ES-I3 (cell line): ENCODE measurements around the gene OCSTAMP.

Experiments
- H3K36me3 ChIP-seq: 2 replicates; pipeline ENCODE4 v1.6.1; 2013; ENCODE audit warnings: mild to moderate bottlenecking, low read length, control low read depth, moderate library complexity; ENCODE audit not compliant: insufficient read depth
- H3K4me1 ChIP-seq: 2 replicates; pipeline ENCODE4 v1.6.1; 2013; ENCODE audit warnings: mild to moderate bottlenecking, control low read depth, low read length; ENCODE audit not compliant: insufficient read depth
- H3K9ac ChIP-seq: 2 replicates; pipeline ENCODE4 v1.6.1; 2013; ENCODE audit warnings: low read depth, mild to moderate bottlenecking, low read length, moderate library complexity
- H3K9me3 ChIP-seq: 2 replicates; pipeline ENCODE4 v1.6.1; 2013; ENCODE audit warnings: mild to moderate bottlenecking, low read length, moderate library complexity; ENCODE audit not compliant: control insufficient read depth, insufficient read depth

OCSTAMP gene

GRCh38 chr20:46550461-46550860 is at the start of gene OCSTAMP:
TSS of gene OCSTAMP (minus strand) at chr20:46550654. CDS start at chr20:46550560, 94 bp downstream.
- no peak within 1 kb of the TSS for H3K9ac ChIP-seq

GRCh38 chr20:46599227-46599987 is 49.0 kb upstream of the OCSTAMP start:
- Histone ChIP-seq H3K9me3 (no peaks in the 10 kb centered on the region), H3K9ac (no peak overlapping the region), H3K4me1 (peaks cover 11% of the 10 kb centered on the region; the same call in 1 of the 2 replicates), H3K36me3 (no peaks in the 10 kb centered on the region; the same call in 1 of the 2 replicates)

More at GRCh38 chr20:46550461-46550860, at the start of gene OCSTAMP:
- Histone ChIP-seq H3K9me3 (no peaks in the 10 kb centered on the region), H3K36me3 (no peaks in the 10 kb centered on the region), H3K4me1 (peaks cover 24% of the 10 kb centered on the region)

DNA sequence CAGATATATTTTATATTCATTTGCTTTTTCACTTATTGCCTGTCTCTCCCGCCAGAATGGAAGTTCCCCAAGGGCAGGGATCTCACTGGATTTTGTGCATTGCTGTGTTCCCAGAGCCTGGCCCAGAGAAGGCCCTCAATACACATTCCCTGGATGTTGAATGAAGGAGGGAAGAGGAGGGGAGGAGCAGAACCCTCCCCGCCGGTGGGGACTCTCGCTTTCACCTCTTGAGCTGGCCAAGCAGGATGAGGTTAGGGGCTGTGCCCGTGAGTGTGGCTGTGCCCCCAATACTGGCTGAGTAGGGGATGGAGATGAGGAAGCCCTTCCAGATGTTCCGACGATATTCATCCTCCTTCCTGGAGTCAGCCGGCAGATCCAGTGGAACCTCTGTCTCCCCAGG is 45.5 kb upstream of the OCSTAMP start:
- H3K36me3 ChIP-seq, result no peaks in the 10 kb centered on the region; the same call in 1 of the 2 replicates
- no peak overlapping the region for H3K9ac ChIP-seq
- H3K9me3 ChIP-seq, result no peaks in the 10 kb centered on the region
- peaks cover 11% of the 10 kb centered on the region; the same call in 1 of the 2 replicates for H3K4me1 ChIP-seq

DNA sequence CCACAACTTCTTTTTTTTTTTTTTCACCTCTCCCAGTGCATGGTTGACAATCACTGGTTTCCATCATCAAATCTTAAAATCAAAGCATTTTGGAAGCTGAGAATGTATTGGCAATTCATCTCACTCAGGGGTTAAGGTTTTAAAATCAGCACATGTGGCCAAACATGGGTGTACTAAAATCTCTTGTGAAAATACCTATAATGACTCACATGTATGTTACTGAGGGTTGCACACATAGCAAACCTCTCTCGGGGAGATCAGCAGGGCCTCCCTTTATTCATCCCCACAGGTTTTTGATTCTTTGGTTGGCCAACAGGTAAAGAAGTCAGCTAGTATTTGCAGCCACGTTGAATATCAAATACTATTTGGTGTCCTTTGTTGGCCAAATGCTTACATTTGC is 44.3 kb upstream of the OCSTAMP start:
- Histone ChIP-seq H3K9ac (no peak overlapping the region), H3K36me3 (no peaks in the 10 kb centered on the region; the same call in 1 of the 2 replicates), H3K4me1 (peaks cover 11% of the 10 kb centered on the region; the same call in 1 of the 2 replicates)

DNA sequence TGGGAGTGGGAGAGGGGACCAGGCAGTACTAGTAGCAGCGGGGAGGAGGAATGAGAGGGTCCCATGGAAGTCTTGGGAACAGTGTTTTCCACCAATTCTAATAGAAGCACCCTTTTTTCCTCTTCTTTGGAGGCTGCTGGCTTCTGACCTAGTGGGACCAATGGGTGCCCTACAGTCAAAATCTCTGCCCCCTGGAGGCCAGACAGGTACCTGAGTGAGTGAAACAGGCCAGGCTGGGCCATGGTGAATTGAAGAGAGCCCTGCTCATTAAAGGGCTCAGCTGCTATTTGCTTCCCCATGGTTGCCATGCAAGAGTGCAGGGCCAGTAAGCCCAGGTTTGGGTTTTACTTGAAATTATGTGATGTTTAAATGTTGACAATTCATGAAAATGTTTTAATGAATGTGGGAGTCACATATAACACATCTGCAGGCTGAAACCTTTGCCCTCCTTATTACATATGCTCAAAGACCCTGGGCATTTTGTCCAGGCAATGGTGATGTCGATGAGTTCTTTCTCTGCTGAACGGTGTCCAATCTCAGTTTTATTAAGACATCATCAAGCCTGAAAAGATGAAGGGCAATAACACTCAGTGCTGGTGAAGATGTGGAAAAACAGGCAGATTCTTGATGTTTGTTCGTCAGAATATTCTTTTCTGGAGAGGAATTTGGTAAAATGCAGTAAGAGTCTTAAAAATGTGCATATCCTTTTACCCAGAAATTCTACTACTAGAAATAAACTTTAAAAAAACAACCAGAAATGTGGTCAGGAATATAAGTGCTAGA is 42.3 kb upstream of the OCSTAMP start:
- Histone ChIP-seq H3K9me3 (peaks cover 3% of the 10 kb centered on the region; the same call in 1 of the 2 replicates), H3K9ac (no peak overlapping the region), H3K36me3 (no peaks in the 10 kb centered on the region), H3K4me1 (peaks cover 11% of the 10 kb centered on the region; the same call in 1 of the 2 replicates)

More for the DNA sequence above, 44.3 kb upstream of the OCSTAMP start:
- no peaks in the 10 kb centered on the region for H3K9me3 ChIP-seq

- H3K9me3 ChIP-seq, result peaks cover 3% of the 10 kb centered on the region; the same call in 1 of the 2 replicates
- no peaks in the 10 kb centered on the region for H3K36me3 ChIP-seq
- H3K4me1 ChIP-seq, result peaks cover 8% of the 10 kb centered on the region; the same call in 1 of the 2 replicates
- H3K9ac ChIP-seq, result no peak overlapping the region
These were observed 40.0 kb upstream of the OCSTAMP start for GRCh38 chr20:46590443-46590842.

- no peak overlapping the region for H3K9ac ChIP-seq
- H3K4me1 ChIP-seq, result peaks cover 9% of the 10 kb centered on the region
- no peaks in the 10 kb centered on the region for H3K36me3 ChIP-seq
- H3K9me3 ChIP-seq, result peaks cover 3% of the 10 kb centered on the region; the same call in 1 of the 2 replicates
These were observed 38.4 kb upstream of the OCSTAMP start for GRCh38 chr20:46588532-46589511.

DNA sequence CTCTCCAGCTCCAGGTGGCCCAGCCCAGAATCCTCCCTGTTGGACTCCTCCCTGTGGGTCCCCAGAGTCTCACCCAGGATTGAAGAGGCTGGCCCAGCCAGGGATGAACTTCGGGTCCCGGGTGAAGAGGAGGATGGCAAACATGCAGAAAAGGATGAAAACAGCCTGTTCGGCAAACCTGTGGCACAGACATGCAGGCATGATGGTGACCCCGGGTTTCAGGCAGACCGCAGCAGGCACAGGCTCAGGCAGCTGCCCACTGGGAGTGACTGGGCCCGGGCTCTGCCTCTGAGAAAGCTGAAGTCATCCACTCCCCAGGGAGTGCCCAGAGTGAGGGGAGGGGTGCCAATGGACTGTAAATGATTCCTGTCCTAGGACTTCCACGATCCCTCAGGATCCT is 37.5 kb upstream of the OCSTAMP start:
- Histone ChIP-seq H3K4me1 (peaks cover 16% of the 10 kb centered on the region), H3K9me3 (peaks cover 3% of the 10 kb centered on the region; the same call in 1 of the 2 replicates), H3K36me3 (no peaks in the 10 kb centered on the region)

DNA sequence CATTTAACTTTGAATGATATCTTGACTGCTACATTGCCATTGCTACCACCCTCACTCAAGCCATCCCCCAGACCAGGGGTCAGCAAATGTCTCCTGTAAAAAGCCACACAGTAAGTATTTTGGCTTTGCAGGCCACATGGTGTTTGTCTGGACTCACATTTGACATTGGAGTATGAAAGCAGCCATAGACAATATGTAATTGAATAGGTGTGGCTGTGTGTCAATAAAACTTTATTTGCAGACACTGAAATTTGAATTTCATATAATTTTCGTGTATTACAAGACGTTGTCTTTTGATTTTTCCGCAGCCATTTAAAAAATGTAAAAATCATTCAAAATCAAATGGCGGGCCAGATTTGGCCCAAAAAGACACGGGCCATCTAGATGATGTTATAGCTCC is 36.3 kb upstream of the OCSTAMP start:
- H3K9me3 ChIP-seq, result peaks cover 3% of the 10 kb centered on the region; the same call in 1 of the 2 replicates
- H3K9ac ChIP-seq, result no peak overlapping the region
- H3K36me3 ChIP-seq, result no peaks in the 10 kb centered on the region
- peaks cover 16% of the 10 kb centered on the region for H3K4me1 ChIP-seq

More for the DNA sequence above, 37.5 kb upstream of the OCSTAMP start:
- H3K9ac ChIP-seq, result no peak overlapping the region

GRCh38 chr20:46584508-46584907 is 34.1 kb upstream of the OCSTAMP start:
- Histone ChIP-seq H3K36me3 (no peaks in the 10 kb centered on the region), H3K4me1 (peaks cover 16% of the 10 kb centered on the region), H3K9ac (no peak overlapping the region), H3K9me3 (peaks cover 7% of the 10 kb centered on the region; the same call in 1 of the 2 replicates)

GRCh38 chr20:46583411-46584214 is 33.2 kb upstream of the OCSTAMP start:
- Histone ChIP-seq H3K9me3 (peaks cover 4% of the 10 kb centered on the region; the same call in 1 of the 2 replicates), H3K4me1 (peaks cover 16% of the 10 kb centered on the region), H3K36me3 (no peaks in the 10 kb centered on the region), H3K9ac (no peak overlapping the region)

DNA sequence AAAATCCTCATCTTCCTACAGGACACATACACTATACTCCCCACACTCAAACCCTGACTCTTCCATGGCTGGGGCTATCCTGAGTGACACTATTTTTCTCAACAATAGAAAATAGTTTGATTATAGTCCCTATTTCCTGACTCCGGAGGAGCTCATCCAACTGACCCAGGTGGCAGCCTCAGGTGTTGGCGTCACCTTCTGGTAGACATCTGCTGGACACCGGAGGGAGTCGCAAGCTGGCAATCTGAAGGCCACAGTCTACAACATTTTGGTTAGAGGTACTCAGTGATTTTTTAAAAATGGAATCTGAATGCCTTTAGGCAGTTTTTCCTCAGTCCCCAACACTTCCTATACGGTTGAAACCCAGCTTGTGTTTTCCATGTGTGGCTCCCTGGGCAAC is 32.2 kb upstream of the OCSTAMP start:
- peaks cover 4% of the 10 kb centered on the region; the same call in 1 of the 2 replicates for H3K9me3 ChIP-seq
- no peaks in the 10 kb centered on the region for H3K36me3 ChIP-seq
- H3K9ac ChIP-seq, result no peak overlapping the region
- H3K4me1 ChIP-seq, result peaks cover 16% of the 10 kb centered on the region

DNA sequence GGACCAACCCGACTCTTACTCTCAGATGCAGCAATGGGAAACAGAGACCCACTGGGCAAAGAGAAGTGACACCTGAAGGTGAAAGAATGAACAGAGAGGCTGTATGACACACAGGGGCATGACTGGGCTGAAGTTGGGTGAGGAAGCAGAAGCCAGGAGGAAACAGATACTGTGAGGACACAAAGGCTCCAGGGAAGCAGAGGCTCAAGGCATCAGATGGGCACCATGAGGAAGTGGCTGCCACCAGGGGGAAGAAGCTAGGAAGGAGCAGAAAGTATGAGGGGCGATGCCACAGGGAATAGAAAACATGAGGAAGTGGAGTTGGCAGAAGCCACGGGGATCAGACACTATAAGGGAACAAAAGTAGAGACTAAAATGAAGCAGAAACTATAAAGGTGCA is 30.9 kb upstream of the OCSTAMP start:
- H3K36me3 ChIP-seq, result no peaks in the 10 kb centered on the region
- H3K9me3 ChIP-seq, result peaks cover 4% of the 10 kb centered on the region; the same call in 1 of the 2 replicates

More for the DNA sequence above, 30.9 kb upstream of the OCSTAMP start:
- Histone ChIP-seq H3K4me1 (peaks cover 16% of the 10 kb centered on the region), H3K9ac (no peak overlapping the region)
